ENCODE data around the gene CPNE8.

GRCh38 chr12:38887770-38888169, 17.6 kb downstream of the CPNE8 start:
- TF ChIP-seq GATA2 (IDR thresholded peaks at IDR 0.05; ENCODE audit: low read depth, low read length) (no peak), GATA3 (IDR thresholded peaks at IDR 0.05; ENCODE audit: low read depth, low read length) (no peak)
